ENCODE data around the gene SOX5.

DNA sequence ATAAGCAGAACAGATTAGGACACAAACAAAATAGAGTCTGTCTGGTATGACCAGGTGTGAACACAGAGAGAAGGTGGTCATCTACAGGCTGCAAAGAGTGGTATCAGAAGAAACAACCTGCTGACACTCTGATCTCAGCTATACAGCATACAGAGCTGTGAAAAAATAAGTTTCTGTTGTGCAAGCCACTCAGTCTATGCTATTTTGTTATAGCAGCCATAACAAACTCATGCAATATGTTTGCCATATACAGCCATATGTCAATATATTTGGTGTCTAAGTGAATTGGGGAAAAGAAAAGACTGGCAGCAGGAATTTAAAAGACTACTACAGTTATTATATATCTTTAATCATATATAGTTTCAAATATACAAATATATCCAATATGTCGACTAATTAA, 300.9 kb downstream of the SOX5 start:
- TF ChIP-seq, protein P1, sequence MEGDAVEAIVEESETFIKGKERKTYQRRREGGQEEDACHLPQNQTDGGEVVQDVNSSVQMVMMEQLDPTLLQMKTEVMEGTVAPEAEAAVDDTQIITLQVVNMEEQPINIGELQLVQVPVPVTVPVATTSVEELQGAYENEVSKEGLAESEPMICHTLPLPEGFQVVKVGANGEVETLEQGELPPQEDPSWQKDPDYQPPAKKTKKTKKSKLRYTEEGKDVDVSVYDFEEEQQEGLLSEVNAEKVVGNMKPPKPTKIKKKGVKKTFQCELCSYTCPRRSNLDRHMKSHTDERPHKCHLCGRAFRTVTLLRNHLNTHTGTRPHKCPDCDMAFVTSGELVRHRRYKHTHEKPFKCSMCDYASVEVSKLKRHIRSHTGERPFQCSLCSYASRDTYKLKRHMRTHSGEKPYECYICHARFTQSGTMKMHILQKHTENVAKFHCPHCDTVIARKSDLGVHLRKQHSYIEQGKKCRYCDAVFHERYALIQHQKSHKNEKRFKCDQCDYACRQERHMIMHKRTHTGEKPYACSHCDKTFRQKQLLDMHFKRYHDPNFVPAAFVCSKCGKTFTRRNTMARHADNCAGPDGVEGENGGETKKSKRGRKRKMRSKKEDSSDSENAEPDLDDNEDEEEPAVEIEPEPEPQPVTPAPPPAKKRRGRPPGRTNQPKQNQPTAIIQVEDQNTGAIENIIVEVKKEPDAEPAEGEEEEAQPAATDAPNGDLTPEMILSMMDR (IDR thresholded peaks at IDR 0.05 in 4 of 5, conservative IDR thresholded peaks at IDR 0.05 in 1 of 5): no peak
- no peak for TF ChIP-seq POLR2A (IDR thresholded peaks at IDR 0.05)

Data from gastrocnemius medialis (tissue), 4 donors.